Measurements from ENCODE around the gene PCMTD2.
"Not testable (repeated sequence)": the region's sequence is repeated elsewhere in the genome, so short reads cannot be mapped to it uniquely, and the experiment has no call there.

The PCMTD2 gene

DNA sequence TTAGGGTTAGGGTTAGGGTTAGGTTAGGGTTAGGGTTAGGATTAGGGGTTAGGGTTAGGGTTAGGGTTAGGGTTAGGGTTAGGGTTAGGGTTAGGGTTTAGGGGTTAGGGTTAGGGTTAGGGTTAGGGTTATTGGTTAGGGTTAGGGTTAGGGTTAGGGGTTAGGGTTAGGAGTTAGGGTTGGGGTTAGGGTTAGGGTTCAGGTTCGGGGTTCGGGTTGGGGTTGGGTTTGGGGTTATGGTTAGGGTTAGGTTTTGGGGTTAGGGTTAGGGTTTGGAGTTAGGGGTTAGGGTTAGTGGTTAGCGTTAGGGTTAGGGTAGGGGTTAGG is 31.7 kb downstream of the PCMTD2 start:
- DNase-seq (ENCODE audit: low spot score): not testable (repeated sequence)

- not testable (repeated sequence) for DNase-seq (ENCODE audit: low spot score)
Measured at GRCh38 chr20:64292167-64292566, 36.6 kb downstream of the PCMTD2 start.

GRCh38 chr20:64303086-64303485 is 47.5 kb downstream of the PCMTD2 start:
- DNase-seq (ENCODE audit: low spot score): not testable (repeated sequence)

DNA sequence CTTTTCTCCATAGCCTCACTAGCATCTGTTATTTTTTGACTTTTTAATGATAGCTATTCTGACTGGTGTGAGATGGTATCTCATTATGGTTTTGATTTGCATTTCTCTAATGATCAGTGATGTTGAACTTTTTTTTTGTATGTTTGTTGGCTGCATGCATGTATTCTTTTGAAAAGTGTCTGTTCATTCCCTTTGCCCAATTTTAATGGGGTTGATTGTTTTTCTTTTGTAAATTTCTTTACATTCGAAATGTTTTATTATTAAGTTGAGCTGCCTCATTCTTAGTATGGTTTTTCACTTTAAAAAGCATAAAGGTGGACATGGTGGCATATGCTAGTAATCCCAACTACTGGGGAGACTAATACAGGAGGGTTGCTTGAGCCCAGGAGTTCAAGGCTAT is 58.2 kb downstream of the PCMTD2 start:
- DNase-seq (ENCODE audit: low spot score): not testable (repeated sequence)

DNA sequence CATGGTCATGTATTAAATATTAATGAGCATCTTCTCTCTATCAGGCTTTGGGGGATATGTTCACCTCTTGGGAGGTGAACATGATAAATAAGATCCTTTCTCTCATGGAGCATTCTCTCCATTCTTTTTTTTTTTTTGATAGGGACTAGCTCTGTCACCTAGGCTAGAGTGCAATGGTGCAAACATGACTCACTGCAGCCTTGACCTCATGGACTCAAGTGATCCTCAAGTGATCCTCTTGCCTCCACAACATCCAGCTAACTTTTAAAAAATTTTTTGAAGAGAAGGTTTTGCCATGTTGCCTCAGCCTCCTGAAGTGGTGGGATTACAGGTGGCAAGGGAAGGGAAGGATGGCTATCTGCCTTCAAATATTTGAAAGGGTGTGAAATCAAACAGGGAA is 59.8 kb downstream of the PCMTD2 start:
- DNase-seq (ENCODE audit: low spot score): not testable (repeated sequence)

GRCh38 chr20:64315884-64316283 is 60.3 kb downstream of the PCMTD2 start:
- not testable (repeated sequence) for DNase-seq (ENCODE audit: low spot score)

DNA sequence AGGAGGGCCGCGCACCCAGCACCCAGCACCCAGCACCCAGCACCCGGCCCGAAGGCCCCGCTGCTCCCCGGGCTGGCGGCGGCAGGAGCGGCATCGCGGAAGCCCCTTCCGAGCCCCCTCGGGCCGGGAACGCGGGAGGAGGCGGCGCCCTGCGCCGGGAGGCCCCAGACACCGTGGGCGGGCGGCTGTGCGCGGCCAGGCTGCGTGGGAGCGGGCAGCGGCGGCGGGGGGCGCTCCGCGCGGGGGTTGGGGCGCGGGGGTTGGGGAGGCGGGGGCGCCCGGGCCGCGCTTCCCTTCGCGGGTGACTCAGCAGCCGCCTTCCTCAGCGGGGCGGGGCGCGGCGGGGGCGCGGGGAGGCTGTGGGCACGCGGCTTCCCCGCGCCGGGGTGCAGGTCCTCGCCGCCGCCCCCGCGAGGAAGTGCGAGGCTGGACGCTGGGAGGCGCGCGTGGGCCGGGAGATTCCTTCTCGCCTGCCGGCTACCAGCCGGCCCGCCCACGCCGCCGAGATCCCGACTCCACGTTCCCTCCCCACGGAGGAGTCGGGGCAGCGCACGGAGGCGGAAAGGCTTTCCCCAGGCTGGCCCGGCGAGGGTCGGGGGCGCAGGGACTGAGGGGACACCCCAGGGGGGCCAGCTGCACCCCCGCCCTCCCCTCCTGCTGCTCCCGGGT is 61.0 kb downstream of the PCMTD2 start:
- not testable (repeated sequence) for DNase-seq (ENCODE audit: low spot score)

GRCh38 chr20:64317331-64317730 is 61.8 kb downstream of the PCMTD2 start:
- DNase-seq (ENCODE audit: low spot score): not testable (repeated sequence)

GRCh38 chr20:64318056-64318455 is 62.5 kb downstream of the PCMTD2 start:
- not testable (repeated sequence) for DNase-seq (ENCODE audit: low spot score)

- DNase-seq (ENCODE audit: low spot score): not testable (repeated sequence)
Measured at GRCh38 chr20:64322031-64322789, 66.7 kb downstream of the PCMTD2 start.

Measured in activated CD4-positive, alpha-beta T cell treated with anti-CD3 and anti-CD28 coated beads, Interleukin-2, Interleukin-4, amounts not matched to agents 100 ng/mL and 50 ng/mL, durations not matched to agents 16 hours and 8 hours (primary cell).